Adrenal gland (tissue), 5 donors: ENCODE measurements around the gene ZNF639.

ENCODE experiments used
- CTCF ChIP-seq, 6 experiments: fragments of 450-650 bp in 4 of 6; fragments of 200-600 bp in 2 of 6; sonication (generic) in 1 of 6; IDR thresholded peaks; 1 replicate in 5 of 6; 2 replicates in 1 of 6; pipeline versions ENCODE4 v1.5.1 to v1.8.0; 2016 to 2021; ENCODE audit warnings: antibody characterized with exemption in 6 of 6, mild to moderate bottlenecking in 2 of 6, moderate library complexity in 1 of 6
- POLR2A ChIP-seq, 2 donors: fragments of 450-650 bp; IDR thresholded peaks; one replicate each; pipeline ENCODE4 v1.6.1; 2017; ENCODE audit warnings: antibody characterized with exemption in 2 of 2, mild to moderate bottlenecking in 2 of 2, moderate library complexity in 1 of 2
- donor health status: DM: no; HTN: no; CAD: no.

DNA sequence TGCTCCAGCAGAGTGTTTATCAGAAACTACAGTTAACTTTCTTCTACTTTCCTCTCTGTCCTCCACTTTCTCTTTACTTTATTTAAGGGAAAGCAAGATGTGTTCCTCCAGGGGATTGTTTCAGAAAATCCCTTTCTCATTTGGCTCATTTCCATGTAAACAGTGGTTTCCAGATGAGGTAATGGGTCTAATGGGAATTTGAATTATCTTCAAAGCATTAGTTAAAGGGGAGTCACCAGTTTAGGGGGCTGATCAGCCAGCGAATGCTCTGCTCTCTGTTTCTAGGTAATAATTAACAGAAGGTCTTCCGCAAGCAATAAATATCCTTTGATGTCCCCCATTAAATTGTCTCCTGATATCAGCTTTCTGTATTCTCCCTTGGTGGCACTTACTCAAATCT lies 30.4 kb upstream of the ZNF639 start:
- no peak for TF ChIP-seq CTCF (IDR thresholded peaks at IDR 0.05)
- TF ChIP-seq POLR2A (IDR thresholded peaks at IDR 0.05) = no peak
